Neuron (in vitro differentiated cells): ENCODE results near the gene YY2.

Experiments
- H2AFZ ChIP-seq: one replicate; pipeline ENCODE4 v1.6.1; 2013; ENCODE audit warnings: low read depth, mild to moderate bottlenecking, inconsistent platforms, low read length, moderate library complexity
- H3K27me3 ChIP-seq: one replicate; pipeline ENCODE4 v1.6.1; 2013; ENCODE audit warnings: low read length; ENCODE audit not compliant: insufficient read depth
- H3K36me3 ChIP-seq: one replicate; pipeline ENCODE4 v1.6.1; 2013; ENCODE audit warnings: low read length; ENCODE audit not compliant: insufficient read depth
- H3K4me1 ChIP-seq: one replicate; pipeline ENCODE4 v1.6.1; 2013; ENCODE audit warnings: low read length; ENCODE audit not compliant: insufficient read depth
- H3K4me3 ChIP-seq: 2 replicates; pipeline ENCODE4 v1.5.1; 2013; ENCODE audit warnings: mild to moderate bottlenecking, low read length, moderate library complexity
- H3K9me3 ChIP-seq: one replicate; pipeline ENCODE4 v1.6.1; 2013; ENCODE audit warnings: low read length

YY2 gene

GRCh38 chrX:21885568-21885967 is 29.8 kb downstream of the YY2 start:
- H3K36me3 ChIP-seq: no peaks in the 10 kb centered on the region
- H3K4me3 ChIP-seq: no peak overlapping the region
- H2AFZ ChIP-seq: no peak overlapping the region
- H3K4me1 ChIP-seq: peaks cover 49% of the 10 kb centered on the region
- H3K27me3 ChIP-seq: no peaks in the 10 kb centered on the region
- H3K9me3 ChIP-seq: no peaks in the 10 kb centered on the region

DNA sequence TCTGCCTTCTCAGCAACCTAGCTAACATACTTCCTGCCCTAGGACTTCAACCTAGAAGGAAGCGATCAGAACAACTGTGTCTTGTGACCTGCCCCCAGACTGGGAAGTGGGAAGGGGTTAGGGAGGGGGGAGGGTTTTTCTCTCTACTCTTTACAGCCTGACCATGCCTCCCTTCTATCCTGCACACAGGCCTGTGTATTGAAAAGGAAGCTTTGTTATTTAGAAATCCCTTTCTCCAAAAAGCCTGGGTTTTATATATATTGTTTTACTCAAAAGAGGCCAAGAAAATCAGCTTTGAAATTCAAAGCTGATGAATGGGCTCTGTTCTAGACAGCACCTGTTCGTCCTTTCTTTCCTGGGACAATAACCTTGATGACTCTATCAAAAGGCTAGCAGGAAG is 49.5 kb downstream of the YY2 start:
- H3K4me1 ChIP-seq: peaks cover 44% of the 10 kb centered on the region
- no peak overlapping the region for H2AFZ ChIP-seq
- H3K36me3 ChIP-seq: no peaks in the 10 kb centered on the region
- H3K4me3 ChIP-seq: no peak overlapping the region
- no peaks in the 10 kb centered on the region for H3K27me3 ChIP-seq
- H3K9me3 ChIP-seq: no peaks in the 10 kb centered on the region

DNA sequence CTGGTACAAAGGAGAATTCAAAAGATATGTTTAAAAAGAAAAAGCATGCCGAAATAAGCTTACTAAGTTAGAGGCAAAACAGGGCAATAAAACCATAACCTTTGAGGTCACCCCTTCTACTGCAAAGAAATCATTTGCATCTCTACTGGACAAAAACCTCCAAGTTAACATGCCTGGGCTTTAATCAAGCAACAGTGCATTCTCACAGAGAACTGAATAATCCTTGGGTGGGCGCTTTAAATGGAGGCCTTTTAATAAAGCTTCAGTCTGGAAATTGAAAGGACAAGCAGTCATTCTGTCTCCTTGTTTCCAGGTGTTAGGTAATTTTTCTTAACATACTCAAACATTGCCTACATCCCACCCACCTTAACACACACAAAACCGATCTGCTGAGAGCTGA is 50.2 kb downstream of the YY2 start:
- Histone ChIP-seq H3K4me1 (peaks cover 44% of the 10 kb centered on the region), H3K27me3 (no peaks in the 10 kb centered on the region), H3K4me3 (no peak overlapping the region), H3K36me3 (no peaks in the 10 kb centered on the region), H3K9me3 (no peaks in the 10 kb centered on the region), H2AFZ (peak overlapping the region; percentile 5)

GRCh38 chrX:21907260-21907659 is 51.5 kb downstream of the YY2 start:
- H3K36me3 ChIP-seq: no peaks in the 10 kb centered on the region
- no peak overlapping the region for H2AFZ ChIP-seq
- H3K4me3 ChIP-seq: peak overlapping the region; percentile 6
- H3K4me1 ChIP-seq: peaks cover 44% of the 10 kb centered on the region
- no peaks in the 10 kb centered on the region for H3K27me3 ChIP-seq
- H3K9me3 ChIP-seq: no peaks in the 10 kb centered on the region
